Measurements from ENCODE around the gene CUBN.

GRCh38 chr10:17062955-17063484, 66.6 kb downstream of the CUBN start:
- TF ChIP-seq CREB1 (IDR thresholded peaks at IDR 0.05) = no peak
- TF ChIP-seq CREB1 (CRISPR knock-in tag; IDR thresholded peaks at IDR 0.05) = no peak
- no peak for TF ChIP-seq ZNF384 (IDR thresholded peaks at IDR 0.05; ENCODE audit: low read depth, low read length)
- TF ChIP-seq CAMTA2 (CRISPR knock-in tag; conservative IDR thresholded peaks at IDR 0.05) = no peak
- no peak for TF ChIP-seq ZNF175 (CRISPR knock-in tag; IDR thresholded peaks at IDR 0.05; ENCODE audit: low read depth)
- no peak for TF ChIP-seq PHF21A (IDR thresholded peaks at IDR 0.05; ENCODE audit: borderline replicate concordance, low read depth)
- TF ChIP-seq SIX5 (IDR thresholded peaks at IDR 0.05; ENCODE audit: borderline replicate concordance in 1 of 2, insufficient read depth in 1 of 2, low read depth in 1 of 2, low read length in 2 of 2) = no peak
- TF ChIP-seq CTCF (IDR thresholded peaks at IDR 0.05 in 2 of 3, conservative IDR thresholded peaks at IDR 0.05 in 1 of 3; ENCODE audit: insufficient read depth in 2 of 3, low read depth in 1 of 3, low read length in 3 of 3) = peak in 1 of 3 experiments; percentile 14; a peak in 1 of 6 replicates

Data from K562 (cell line).